Liver (tissue), 3 donors: ENCODE measurements around the gene ARMH3.

ENCODE experiments used
- EGR1 ChIP-seq, 2 donors: IDR thresholded peaks; 2 replicates each; pipeline ENCODE4 v1.6.1; 2016 to 2018; ENCODE audit warnings: antibody characterized with exemption in 2 of 2, low read depth in 2 of 2
- GABPA ChIP-seq, 2 donors: IDR thresholded peaks in 1 of 2; conservative IDR thresholded peaks in 1 of 2; 2 replicates each; pipeline ENCODE4 v1.6.1; 2016; ENCODE audit warnings: antibody characterized with exemption in 2 of 2, mild to moderate bottlenecking in 1 of 2, moderate library complexity in 1 of 2
- JUND ChIP-seq, 2 donors: IDR thresholded peaks; 2 replicates each; pipeline ENCODE4 v1.6.1; 2016; ENCODE audit warnings: antibody characterized with exemption in 2 of 2
- SP1 ChIP-seq: IDR thresholded peaks from 2 replicates; pipeline ENCODE4 v1.6.1; 2018; ENCODE audit warnings: antibody characterized with exemption, mild to moderate bottlenecking
- TAF1 ChIP-seq: conservative IDR thresholded peaks from 2 replicates; pipeline ENCODE4 v1.6.1; 2016; ENCODE audit warnings: antibody characterized with exemption, mild to moderate bottlenecking
- YY1 ChIP-seq: IDR thresholded peaks from 2 replicates; pipeline ENCODE4 v1.6.1; 2016; ENCODE audit warnings: antibody characterized with exemption, mild to moderate bottlenecking
- TF ChIP-seq, protein P1 (sequence below): fragments of 150-350 bp; IDR thresholded peaks from 2 replicates; pipeline ENCODE4 v1.5.1; 2017; ENCODE audit warnings: improper control_type of control experiment, low read depth, low read length; ENCODE audit not compliant: missing input control
- TF ChIP-seq, protein P2 (sequence below): IDR thresholded peaks from 2 replicates; pipeline ENCODE4 v1.6.1; 2016; ENCODE audit warnings: antibody characterized with exemption
- TF ChIP-seq, protein P3 (sequence below): IDR thresholded peaks from 2 replicates; pipeline ENCODE4 v1.6.1; 2016; ENCODE audit warnings: antibody characterized with exemption
- TF ChIP-seq, protein P4 (sequence below): IDR thresholded peaks from 2 replicates; pipeline ENCODE4 v1.6.1; 2016; ENCODE audit warnings: antibody characterized with exemption
- TF ChIP-seq, protein P5 (sequence below): IDR thresholded peaks from 2 replicates; pipeline ENCODE4 v1.6.1; 2016; ENCODE audit warnings: antibody characterized with exemption, mild to moderate bottlenecking
- donor health status: healthy.
- donor health status: healthy.

DNA sequence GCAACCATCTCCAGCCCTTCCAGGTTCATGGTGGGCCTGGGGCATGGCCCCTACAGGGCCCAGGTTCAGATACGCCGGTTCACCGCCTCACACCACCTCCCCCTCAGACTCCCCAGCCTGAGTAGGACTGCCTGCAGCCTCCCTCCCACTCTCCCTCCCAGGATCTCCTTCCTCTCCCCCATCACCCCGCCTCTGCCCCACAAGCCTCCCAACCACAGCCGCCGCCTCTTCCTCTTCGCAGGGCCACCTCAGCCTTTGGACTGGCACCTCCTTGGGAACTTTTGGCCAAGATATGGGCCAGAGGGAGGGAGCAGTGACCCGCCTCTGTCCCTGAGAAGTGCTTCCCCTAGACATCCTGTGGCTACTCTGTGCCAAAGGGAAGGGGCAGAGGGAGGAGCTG is 221.6 kb downstream of the ARMH3 start:
- TF ChIP-seq, protein P1, sequence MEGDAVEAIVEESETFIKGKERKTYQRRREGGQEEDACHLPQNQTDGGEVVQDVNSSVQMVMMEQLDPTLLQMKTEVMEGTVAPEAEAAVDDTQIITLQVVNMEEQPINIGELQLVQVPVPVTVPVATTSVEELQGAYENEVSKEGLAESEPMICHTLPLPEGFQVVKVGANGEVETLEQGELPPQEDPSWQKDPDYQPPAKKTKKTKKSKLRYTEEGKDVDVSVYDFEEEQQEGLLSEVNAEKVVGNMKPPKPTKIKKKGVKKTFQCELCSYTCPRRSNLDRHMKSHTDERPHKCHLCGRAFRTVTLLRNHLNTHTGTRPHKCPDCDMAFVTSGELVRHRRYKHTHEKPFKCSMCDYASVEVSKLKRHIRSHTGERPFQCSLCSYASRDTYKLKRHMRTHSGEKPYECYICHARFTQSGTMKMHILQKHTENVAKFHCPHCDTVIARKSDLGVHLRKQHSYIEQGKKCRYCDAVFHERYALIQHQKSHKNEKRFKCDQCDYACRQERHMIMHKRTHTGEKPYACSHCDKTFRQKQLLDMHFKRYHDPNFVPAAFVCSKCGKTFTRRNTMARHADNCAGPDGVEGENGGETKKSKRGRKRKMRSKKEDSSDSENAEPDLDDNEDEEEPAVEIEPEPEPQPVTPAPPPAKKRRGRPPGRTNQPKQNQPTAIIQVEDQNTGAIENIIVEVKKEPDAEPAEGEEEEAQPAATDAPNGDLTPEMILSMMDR = no peak
- TF ChIP-seq GABPA (IDR thresholded peaks at IDR 0.05 in 1 of 2, conservative IDR thresholded peaks at IDR 0.05 in 1 of 2) (no peak), TAF1 (no peak), YY1 (no peak), EGR1 (IDR thresholded peaks at IDR 0.05; ENCODE audit: low read depth in 2 of 2) (no peak), SP1 (no peak), JUND (IDR thresholded peaks at IDR 0.05) (no peak)
- TF ChIP-seq, protein P2, sequence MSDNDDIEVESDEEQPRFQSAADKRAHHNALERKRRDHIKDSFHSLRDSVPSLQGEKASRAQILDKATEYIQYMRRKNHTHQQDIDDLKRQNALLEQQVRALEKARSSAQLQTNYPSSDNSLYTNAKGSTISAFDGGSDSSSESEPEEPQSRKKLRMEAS = no peak
- TF ChIP-seq, protein P3, sequence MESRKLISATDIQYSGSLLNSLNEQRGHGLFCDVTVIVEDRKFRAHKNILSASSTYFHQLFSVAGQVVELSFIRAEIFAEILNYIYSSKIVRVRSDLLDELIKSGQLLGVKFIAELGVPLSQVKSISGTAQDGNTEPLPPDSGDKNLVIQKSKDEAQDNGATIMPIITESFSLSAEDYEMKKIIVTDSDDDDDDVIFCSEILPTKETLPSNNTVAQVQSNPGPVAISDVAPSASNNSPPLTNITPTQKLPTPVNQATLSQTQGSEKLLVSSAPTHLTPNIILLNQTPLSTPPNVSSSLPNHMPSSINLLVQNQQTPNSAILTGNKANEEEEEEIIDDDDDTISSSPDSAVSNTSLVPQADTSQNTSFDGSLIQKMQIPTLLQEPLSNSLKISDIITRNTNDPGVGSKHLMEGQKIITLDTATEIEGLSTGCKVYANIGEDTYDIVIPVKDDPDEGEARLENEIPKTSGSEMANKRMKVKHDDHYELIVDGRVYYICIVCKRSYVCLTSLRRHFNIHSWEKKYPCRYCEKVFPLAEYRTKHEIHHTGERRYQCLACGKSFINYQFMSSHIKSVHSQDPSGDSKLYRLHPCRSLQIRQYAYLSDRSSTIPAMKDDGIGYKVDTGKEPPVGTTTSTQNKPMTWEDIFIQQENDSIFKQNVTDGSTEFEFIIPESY = no peak
- TF ChIP-seq, protein P4, sequence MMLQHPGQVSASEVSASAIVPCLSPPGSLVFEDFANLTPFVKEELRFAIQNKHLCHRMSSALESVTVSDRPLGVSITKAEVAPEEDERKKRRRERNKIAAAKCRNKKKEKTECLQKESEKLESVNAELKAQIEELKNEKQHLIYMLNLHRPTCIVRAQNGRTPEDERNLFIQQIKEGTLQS = no peak
- TF ChIP-seq, protein P5, sequence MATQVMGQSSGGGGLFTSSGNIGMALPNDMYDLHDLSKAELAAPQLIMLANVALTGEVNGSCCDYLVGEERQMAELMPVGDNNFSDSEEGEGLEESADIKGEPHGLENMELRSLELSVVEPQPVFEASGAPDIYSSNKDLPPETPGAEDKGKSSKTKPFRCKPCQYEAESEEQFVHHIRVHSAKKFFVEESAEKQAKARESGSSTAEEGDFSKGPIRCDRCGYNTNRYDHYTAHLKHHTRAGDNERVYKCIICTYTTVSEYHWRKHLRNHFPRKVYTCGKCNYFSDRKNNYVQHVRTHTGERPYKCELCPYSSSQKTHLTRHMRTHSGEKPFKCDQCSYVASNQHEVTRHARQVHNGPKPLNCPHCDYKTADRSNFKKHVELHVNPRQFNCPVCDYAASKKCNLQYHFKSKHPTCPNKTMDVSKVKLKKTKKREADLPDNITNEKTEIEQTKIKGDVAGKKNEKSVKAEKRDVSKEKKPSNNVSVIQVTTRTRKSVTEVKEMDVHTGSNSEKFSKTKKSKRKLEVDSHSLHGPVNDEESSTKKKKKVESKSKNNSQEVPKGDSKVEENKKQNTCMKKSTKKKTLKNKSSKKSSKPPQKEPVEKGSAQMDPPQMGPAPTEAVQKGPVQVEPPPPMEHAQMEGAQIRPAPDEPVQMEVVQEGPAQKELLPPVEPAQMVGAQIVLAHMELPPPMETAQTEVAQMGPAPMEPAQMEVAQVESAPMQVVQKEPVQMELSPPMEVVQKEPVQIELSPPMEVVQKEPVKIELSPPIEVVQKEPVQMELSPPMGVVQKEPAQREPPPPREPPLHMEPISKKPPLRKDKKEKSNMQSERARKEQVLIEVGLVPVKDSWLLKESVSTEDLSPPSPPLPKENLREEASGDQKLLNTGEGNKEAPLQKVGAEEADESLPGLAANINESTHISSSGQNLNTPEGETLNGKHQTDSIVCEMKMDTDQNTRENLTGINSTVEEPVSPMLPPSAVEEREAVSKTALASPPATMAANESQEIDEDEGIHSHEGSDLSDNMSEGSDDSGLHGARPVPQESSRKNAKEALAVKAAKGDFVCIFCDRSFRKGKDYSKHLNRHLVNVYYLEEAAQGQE = no peak
